NCI-H82 (cell line): ENCODE measurements around the gene PFKP.
"Not testable (repeated sequence)": the region's sequence is repeated elsewhere in the genome, so short reads cannot be mapped to it uniquely, and the experiment has no call there.

ENCODE experiments used
- DNase-seq: peaks from one replicate; lab custom pipeline; 2025; lab: John Stamatoyannopoulos, UW

The PFKP gene

GRCh38 chr10:3099291-3100092 lies 32.1 kb downstream of the PFKP start:
- no peak for DNase-seq

GRCh38 chr10:3100093-3100792 lies 32.9 kb downstream of the PFKP start:
- DNase-seq: no peak

- DNase-seq: no peak
Observed at GRCh38 chr10:3100856-3101640, 33.7 kb downstream of the PFKP start.

DNA sequence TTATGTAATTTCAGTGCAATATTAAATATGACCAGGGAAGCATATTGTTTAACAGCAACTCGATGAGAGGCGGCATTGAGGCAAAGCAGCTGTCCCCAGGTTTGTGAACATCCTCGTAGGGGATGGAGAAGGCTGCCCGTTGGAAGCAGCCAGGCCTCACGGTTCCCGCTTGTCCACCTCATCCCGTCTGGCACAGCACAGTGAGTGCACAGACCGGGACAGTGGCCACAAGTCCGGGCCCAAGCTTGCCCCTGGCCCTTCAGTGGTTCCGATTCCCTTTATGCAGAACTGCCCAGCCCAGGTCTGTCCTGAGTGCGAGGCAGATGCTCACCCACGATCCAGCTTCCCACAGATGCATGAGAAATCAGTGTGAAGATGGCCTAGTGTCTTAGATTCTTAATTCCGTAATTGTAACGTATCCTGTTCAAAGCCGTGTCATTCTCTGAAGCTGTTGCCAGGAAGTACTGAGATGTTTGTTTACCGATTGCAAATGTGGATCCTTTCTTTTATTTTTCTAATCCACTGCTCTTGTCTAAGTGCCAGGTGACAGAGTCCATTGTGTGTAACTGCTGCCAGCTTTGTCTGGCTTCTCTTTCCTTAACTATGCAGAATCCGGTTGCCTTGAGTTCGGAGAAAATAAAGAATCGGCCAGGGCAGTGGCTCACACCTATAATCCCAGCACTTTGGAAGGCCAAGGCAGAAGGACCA lies 35.5 kb downstream of the PFKP start:
- DNase-seq: no peak

GRCh38 chr10:3103646-3104045 lies 36.3 kb downstream of the PFKP start:
- no peak for DNase-seq

GRCh38 chr10:3104251-3104918 lies 37.0 kb downstream of the PFKP start:
- DNase-seq: no peak

DNA sequence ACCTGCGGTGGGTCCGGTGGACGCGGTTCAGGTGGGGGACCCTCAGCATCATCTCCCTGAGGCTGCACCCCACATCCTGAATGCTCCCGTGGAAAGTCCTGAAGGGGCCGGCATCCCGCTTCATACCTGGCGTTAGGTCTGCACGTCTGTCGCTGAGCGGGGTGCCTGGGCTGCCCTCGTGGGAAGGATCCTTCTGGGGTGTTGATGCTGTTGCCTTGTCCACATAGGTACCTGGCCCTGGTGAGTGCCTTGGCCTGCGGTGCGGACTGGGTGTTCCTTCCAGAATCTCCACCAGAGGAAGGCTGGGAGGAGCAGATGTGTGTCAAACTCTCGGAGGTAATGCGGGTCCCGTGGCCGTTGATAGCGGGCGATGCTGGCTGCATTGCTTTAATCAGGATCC lies 37.8 kb downstream of the PFKP start:
- DNase-seq: no peak

- DNase-seq: no peak
Observed at GRCh38 chr10:3105905-3106304, 38.6 kb downstream of the PFKP start.

- not testable (repeated sequence) for DNase-seq
Observed at GRCh38 chr10:3106328-3106727, 39.0 kb downstream of the PFKP start.

- DNase-seq: no peak
Observed at GRCh38 chr10:3106928-3107425, 39.6 kb downstream of the PFKP start.

- no peak for DNase-seq
Observed at GRCh38 chr10:3107426-3107961, 40.1 kb downstream of the PFKP start.

GRCh38 chr10:3108033-3108432 lies 40.7 kb downstream of the PFKP start:
- DNase-seq: no peak

- no peak for DNase-seq
Observed at GRCh38 chr10:3108575-3109105, 41.3 kb downstream of the PFKP start.

GRCh38 chr10:3109196-3109595 lies 41.8 kb downstream of the PFKP start:
- DNase-seq: no peak

DNA sequence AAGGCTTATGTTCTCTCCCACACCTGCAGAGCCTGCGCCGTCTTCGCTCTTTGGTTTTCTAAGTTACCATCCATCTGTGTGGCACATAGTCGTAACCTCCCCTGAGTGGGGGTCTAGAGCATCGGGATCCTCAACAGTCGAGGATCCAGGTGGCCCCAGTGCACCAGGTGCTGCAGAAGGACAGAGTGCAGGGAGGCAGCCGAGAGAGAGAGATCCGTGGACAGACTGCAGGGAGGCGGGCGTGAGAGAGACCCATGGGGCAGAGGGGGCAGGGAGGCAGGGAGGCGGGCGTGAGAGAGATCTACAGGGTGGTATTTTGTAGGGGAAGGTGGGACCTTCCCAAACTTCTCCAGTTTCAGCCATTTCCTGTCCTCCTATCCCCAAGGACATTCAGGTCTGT lies 42.3 kb downstream of the PFKP start:
- no peak for DNase-seq

DNA sequence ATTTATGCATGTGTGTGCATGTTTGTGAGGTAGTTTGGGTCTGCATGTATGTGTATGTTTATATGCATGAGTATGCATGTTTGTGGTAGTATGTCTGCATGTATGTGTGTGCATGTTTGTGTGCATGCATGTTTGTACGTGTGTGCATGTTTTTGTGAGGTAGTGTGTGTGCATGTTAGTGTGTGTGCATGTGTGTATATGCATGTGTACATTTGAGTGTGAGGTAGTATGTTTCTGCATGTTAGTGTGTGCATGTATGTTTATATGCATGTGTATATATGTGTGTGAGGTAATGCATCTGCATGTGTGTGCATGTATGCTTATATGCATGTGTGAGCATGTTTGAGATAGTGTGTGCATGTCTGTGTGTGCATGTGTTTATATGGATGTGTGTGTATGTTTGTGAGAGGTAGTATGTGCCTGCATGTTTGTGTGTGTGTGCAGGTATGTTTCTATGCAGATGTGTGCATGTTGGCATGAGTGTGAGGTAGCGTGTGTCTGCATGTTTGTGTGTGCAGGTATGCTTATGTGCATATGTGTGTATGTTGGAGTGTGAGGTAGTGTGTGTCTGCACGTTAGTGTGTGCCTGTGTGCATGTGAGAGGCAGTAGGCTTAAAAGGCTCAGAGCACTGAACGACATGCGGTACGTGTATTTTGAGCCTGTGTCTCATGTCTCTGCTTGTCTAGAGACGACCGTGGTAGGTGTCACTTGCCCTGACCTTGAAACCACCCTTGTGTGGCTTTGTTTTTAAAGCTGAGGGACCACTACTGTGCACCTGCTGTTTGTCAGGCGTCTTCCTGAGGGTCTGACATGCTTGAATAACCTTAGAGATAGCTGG lies 43.7 kb downstream of the PFKP start:
- no peak for DNase-seq

DNA sequence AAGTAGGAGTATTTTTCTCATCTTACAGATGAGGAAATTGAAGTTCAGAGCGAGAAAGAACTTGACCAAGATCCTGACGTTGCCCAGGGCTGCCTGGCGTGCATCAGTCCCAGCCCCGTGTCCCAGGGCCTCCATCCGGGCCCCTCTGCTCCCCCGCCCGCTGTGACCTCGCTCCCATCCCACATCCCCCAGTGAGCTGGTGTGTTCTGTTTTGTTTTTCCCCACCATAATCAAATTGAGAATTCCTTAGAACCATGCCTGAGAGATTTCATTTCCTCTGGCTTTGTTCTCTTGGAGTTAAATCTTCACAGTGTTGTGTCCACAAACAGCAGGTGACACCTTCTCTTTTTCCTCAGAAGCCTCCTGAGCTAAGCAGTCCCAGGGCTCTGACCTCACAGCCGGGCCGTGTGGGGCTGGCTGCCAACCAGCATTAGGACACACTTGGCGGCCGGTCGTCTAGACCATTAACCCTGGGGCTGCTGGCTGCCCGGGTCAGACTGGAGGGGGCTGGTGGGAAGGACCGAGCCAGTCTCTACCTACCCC lies 44.3 kb downstream of the PFKP start:
- DNase-seq: no peak

DNA sequence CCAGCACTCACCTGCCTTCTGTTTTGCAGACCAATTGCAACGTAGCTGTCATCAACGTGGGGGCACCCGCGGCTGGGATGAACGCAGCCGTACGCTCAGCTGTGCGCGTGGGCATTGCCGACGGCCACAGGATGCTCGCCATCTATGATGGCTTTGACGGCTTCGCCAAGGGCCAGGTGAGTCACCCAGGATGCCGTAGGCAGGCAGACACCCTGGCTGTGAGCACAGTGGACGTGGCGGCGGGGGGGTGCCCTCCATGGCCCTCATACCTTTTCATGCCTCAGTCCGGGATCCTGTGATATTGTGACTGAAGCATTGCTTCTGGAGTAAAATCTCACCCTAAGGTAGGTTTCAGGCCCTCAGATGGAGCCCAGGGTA lies 46.0 kb downstream of the PFKP start:
- DNase-seq: no peak

DNA sequence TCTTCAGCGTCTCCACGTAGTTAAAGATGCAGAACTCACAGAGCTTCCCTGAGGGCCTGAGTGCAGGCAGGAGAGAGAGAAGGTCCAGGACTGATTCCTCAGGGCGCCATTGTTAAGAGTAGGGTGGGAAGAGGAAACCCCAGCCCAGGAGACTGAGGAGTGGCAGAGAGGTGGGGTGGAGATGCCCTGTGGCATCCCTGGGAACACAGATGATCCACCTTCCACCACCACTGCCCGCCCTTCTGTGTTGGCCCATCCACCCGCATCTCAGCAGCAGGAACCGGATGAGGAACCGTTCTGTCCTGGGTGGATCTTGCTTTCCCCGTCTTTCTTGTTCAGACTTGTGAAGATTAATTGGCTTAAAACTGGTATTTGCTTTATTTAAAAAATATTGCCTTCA lies 48.3 kb downstream of the PFKP start:
- DNase-seq: no peak
